GM13977 (cell line): ENCODE measurements around the gene BMERB1.
"Not testable (repeated sequence)": the region's sequence is repeated elsewhere in the genome, so short reads cannot be mapped to it uniquely, and the experiment has no call there.

ENCODE experiments used
- DNase-seq: peaks from one replicate; pipeline ENCODE4 v3.0.0; 2012; ENCODE audit warnings: low spot score
- CTCF ChIP-seq: IDR thresholded peaks from 2 replicates; pipeline ENCODE4 v1.5.1; 2012; ENCODE audit warnings: mild to moderate bottlenecking, control low read depth; ENCODE audit not compliant: insufficient read depth; ENCODE audit errors: extremely low read depth, missing control alignments
- in situ Hi-C: fragments of 300-500 bp; cut with MboI; formaldehyde crosslinking; loops from one replicate; pipeline ENCODE4 v1.12.0; 2022; ENCODE audit warnings: low sequenced_read_pairs, low pct_unique_long_range_greater_than_20kb, mixed read lengths, inconsistent platforms; ENCODE audit not compliant: unreplicated experiment

The BMERB1 gene

DNA sequence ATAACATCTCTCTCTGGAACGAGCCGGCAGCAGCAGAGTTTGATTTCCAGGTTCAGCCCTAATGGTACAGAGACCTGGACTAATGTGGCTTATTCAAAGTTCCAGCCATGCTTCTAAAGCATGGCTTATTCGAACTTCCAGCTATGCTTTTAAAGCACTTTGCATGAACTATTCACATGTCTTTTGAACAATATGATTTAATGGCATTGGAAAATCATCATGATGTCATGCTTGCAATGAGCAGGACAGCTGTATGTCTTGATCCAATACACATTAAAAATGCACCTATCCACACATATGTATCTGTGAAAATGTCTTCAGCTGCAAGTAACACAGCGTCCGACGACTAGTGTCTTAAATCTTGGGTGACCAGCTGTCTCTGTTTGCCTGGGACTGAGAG, 122.9 kb downstream of the BMERB1 start:
- in situ Hi-C loops, result no loop called here
- no peak for TF ChIP-seq CTCF
- DNase-seq, result no peak

DNA sequence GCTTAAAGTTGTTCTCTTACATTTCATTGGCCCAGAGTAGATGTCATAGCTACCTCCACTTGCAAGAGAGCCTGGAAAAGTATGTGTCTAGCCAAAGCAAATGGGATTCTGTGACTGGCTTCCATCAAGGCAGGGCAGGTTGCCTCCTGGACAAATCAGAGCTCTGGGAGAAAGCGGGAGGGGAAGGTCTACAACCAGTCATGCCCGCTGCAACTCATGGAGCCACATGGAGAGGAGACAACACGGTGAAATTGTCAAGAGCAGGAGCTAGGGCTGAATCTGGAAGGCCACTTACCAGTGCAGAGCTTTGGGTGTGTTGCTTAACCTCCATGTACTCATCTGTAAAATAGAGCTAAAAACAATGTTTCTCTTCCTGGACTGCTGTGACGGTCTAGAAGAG, 124.8 kb downstream of the BMERB1 start:
- no peak for DNase-seq
- TF ChIP-seq CTCF, result no peak
- in situ Hi-C loops, result no loop called here

DNA sequence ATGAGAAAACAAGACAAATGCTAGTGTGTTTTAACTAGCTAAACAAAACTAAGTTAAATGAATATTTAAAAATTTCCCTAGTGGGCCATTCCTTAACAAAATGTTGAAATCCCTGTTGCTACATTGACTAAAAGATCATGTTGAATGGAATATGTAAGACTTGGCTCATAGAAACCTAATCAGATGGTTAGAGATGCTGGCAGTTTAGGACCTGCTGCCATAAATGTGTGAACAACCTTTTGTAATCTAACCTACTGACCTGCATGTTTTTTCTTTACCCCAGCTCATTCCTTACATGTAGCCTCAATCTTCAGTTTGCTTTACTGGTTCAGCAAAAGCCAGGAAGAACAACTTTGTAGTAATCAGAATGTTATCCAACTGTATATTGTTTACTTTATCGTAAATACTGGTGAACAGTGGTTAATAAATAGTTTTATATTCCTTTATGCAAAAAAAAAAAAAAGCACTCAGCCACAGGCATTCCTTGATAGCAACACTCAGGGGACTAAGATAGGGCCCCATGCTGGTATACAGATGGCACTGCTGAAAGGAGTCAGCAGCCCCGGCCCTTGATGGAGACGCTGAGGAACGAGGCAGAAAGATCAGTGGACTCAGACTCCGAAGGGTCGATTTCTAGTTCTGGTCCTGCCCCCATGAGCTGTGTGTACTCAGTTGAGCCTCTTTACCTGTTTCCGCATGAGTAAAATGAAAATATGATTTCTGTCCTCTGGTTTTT, 130.4 kb downstream of the BMERB1 start:
- TF ChIP-seq CTCF, result no peak
- no peak for DNase-seq
- in situ Hi-C loops, result no loop called here

DNA sequence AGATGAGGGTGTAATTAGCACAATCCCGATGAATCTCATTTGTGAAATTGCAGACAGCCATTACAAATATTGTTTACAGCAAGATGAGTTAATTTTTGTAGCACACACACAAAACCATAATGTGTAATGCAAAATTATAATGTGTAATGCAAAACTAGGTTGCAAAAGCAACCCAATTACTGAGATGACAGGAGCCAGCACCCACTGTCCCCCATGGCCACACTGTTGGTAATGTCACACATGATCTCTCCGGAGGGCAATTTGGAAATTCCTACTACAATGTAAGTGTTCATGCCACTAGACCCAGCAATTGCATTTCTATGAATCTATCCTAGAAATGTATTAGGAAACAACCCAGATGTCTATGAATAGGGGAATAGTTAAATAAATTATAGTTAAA, 131.7 kb downstream of the BMERB1 start:
- in situ Hi-C loops, result no loop called here
- TF ChIP-seq CTCF, result no peak
- no peak for DNase-seq

GRCh38 chr16:15567823-15568222, 133.4 kb downstream of the BMERB1 start:
- DNase-seq, result no peak
- in situ Hi-C loops, result no loop called here

GRCh38 chr16:15570666-15571065, 136.3 kb downstream of the BMERB1 start:
- DNase-seq, in situ Hi-C loops: not testable (repeated sequence)

More at GRCh38 chr16:15567823-15568222, 133.4 kb downstream of the BMERB1 start:
- TF ChIP-seq CTCF, result no peak

- no peak for TF ChIP-seq CTCF
- in situ Hi-C loops, result no loop called here
- DNase-seq, result no peak
Observed at GRCh38 chr16:15571557-15571956, 137.2 kb downstream of the BMERB1 start.
